Measurements from ENCODE around the gene RFXANK.
A peak's percentile ranks its signal among the peaks of the same experiment; 100 is the strongest.

The RFXANK gene

DNA sequence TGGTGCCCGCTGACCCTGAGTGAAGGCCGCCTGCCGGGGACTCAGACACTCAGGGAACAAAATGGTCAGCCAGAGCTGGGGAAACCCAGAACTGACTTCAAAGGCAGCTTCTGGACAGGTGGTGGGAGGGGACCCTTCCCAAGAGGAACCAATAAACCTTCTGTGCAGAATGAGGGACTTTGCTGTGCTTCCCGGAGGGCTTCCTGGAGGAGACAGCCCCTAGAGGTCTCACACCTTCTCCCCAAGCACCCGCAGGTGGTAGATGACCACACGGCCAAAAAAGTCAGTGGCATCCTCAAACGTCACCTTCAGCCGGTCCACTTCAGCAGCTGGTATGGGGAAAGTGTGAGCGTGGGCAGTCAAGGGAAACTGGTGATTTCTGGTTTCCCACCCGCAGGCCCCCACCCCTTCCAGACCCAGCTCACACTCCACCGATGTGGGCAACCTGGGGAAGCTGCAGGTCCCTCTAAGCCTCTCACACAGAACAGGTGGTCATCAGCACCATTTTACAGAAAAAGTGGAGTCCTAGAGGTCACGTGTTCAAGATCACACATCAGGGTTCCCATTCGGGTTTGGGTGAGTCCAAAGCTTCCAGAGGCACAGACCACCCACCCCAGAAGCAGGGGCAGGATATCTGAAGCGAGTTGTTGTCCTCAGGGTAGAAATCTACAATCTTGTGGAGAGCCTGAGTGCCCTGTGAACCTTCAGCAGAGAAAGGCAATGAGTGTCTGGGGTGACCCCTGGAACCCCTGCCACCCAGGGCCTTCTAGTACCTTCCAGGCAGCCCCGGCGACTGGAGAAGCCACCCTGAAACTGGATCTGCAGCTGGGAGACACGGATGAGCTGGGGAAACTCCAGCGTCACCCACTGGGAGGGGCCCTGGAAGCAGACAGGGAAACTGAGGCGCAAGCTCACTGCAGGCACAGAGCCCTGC, 9.9 kb downstream of the RFXANK start:
- in situ Hi-C loops (cut with MboI; ENCODE audit: low pct_unique_long_range_greater_than_20kb, low sequenced_read_pairs, unreplicated experiment): no loop called here
- TF ChIP-seq, protein P1, sequence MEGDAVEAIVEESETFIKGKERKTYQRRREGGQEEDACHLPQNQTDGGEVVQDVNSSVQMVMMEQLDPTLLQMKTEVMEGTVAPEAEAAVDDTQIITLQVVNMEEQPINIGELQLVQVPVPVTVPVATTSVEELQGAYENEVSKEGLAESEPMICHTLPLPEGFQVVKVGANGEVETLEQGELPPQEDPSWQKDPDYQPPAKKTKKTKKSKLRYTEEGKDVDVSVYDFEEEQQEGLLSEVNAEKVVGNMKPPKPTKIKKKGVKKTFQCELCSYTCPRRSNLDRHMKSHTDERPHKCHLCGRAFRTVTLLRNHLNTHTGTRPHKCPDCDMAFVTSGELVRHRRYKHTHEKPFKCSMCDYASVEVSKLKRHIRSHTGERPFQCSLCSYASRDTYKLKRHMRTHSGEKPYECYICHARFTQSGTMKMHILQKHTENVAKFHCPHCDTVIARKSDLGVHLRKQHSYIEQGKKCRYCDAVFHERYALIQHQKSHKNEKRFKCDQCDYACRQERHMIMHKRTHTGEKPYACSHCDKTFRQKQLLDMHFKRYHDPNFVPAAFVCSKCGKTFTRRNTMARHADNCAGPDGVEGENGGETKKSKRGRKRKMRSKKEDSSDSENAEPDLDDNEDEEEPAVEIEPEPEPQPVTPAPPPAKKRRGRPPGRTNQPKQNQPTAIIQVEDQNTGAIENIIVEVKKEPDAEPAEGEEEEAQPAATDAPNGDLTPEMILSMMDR (IDR thresholded peaks at IDR 0.05; ENCODE audit: extremely low read depth, insufficient read depth, missing control alignments): no peak
- DNase-seq (ENCODE audit: low spot score): no peak

GRCh38 chr19:19202707-19203011, 10.6 kb downstream of the RFXANK start:
- TF ChIP-seq, protein P1 (IDR thresholded peaks at IDR 0.05; ENCODE audit: extremely low read depth, insufficient read depth, missing control alignments): no peak
- in situ Hi-C loops (cut with MboI; ENCODE audit: low pct_unique_long_range_greater_than_20kb, low sequenced_read_pairs, unreplicated experiment): no loop called here
- no peak for DNase-seq (ENCODE audit: low spot score)

GRCh38 chr19:19203012-19203856, 11.2 kb downstream of the RFXANK start, which contains the start of gene NR2C2AP:
TSS of gene NR2C2AP (minus strand) at chr19:19203414. CDS start at chr19:19203060, 354 bp downstream.
- peak; percentile 98 for DNase-seq (ENCODE audit: low spot score)
- in situ Hi-C loops (cut with MboI; ENCODE audit: low pct_unique_long_range_greater_than_20kb, low sequenced_read_pairs, unreplicated experiment): no loop called here
- TF ChIP-seq, protein P1 (IDR thresholded peaks at IDR 0.05; ENCODE audit: extremely low read depth, insufficient read depth, missing control alignments): no peak

DNA sequence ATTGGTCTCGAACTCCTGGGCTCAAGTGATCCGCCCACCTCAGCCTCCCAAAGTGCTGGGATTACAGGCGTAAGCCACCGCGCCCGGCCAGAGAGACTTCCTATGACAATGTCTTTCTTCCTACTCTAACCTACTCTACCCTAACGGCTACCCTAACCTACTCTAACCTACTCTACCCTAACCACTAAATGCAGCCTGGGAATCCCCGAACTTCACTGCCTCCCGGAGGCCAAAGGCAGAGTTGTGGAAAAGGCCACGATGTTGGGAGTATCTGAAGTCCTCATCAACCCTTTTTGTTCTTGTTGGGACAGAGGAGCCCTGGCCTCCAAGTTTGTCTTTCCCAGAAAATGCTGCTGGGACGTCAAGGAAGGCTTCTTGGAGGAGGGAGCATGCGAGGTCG, 12.1 kb downstream of the RFXANK start:
- in situ Hi-C loops (cut with MboI; ENCODE audit: low pct_unique_long_range_greater_than_20kb, low sequenced_read_pairs, unreplicated experiment): no loop called here
- TF ChIP-seq, protein P1 (IDR thresholded peaks at IDR 0.05; ENCODE audit: extremely low read depth, insufficient read depth, missing control alignments): no peak
- no peak for DNase-seq (ENCODE audit: low spot score)

DNA sequence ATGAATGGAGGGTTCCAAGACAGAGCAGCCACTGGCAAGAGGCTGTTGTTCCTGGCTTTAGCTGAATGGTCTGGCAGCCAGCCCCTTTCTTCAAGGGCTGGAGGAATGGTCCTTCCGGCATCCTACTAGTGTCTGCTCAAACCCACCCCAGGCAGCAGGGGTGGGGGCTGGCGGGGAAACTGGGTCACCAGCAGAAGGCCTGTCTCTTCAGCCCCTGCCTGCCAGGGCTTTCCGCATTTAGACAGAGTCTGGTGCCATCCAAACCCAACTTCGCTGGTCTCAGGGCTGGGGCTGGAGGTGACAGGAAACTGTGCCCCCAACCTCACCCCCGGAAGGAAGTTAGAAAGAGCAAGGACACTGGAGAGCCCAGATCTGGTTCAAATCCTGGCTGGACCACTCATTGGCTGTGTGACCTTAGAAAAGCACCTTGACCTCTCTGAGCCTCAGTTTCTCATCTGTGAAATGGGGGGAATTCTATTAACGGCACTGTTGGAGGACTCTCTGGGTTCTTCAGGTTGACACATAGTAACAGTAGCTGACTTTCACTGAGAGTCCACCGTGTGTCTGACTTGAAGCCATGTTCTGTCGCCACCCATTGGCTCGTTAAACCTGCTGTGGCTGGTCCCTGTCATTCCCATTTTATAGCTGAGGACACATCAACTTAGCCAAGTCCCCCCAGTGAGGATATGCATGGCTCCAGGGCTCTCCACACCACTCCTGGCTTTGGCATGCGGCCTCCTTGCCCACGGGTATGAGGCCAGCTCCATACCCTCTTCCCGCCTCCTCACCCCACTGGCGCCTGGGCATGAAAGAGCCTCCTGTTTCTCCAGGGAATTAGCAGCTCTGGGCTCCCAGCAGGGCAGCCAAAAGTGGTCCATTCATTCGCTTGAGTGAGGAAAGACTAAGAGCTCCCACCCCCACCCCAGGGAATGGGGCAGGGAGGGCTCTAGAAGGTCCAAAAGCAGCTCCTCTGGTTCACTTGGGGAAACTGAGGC, 13.7 kb downstream of the RFXANK start:
- TF ChIP-seq, protein P1 (IDR thresholded peaks at IDR 0.05; ENCODE audit: extremely low read depth, insufficient read depth, missing control alignments): no peak
- no peak for DNase-seq (ENCODE audit: low spot score)
- in situ Hi-C loops (cut with MboI; ENCODE audit: low pct_unique_long_range_greater_than_20kb, low sequenced_read_pairs, unreplicated experiment): no loop called here

GRCh38 chr19:19206938-19207337, 14.9 kb downstream of the RFXANK start:
- TF ChIP-seq, protein P1 (IDR thresholded peaks at IDR 0.05; ENCODE audit: extremely low read depth, insufficient read depth, missing control alignments): no peak
- DNase-seq (ENCODE audit: low spot score): no peak
- in situ Hi-C loops (cut with MboI; ENCODE audit: low pct_unique_long_range_greater_than_20kb, low sequenced_read_pairs, unreplicated experiment): no loop called here

All from GM13977 (cell line).